Testis (tissue), 2 donors: ENCODE results near the gene ARL2BP.
"Not testable (repeated sequence)": the region's sequence is repeated elsewhere in the genome, so short reads cannot be mapped to it uniquely, and the experiment has no call there.

Experiments
- CTCF ChIP-seq, 3 experiments: fragments of 450-650 bp in 2 of 3; fragments of 200-600 bp in 1 of 3; sonication (generic) in 1 of 3; IDR thresholded peaks; one replicate each; pipeline ENCODE4 v1.5.1; 2016 to 2019; ENCODE audit warnings: antibody characterized with exemption in 3 of 3, mild to moderate bottlenecking in 2 of 3, moderate library complexity in 1 of 3
- POLR2A ChIP-seq: fragments of 450-650 bp; IDR thresholded peaks from one replicate; pipeline ENCODE4 v1.6.1; 2017; ENCODE audit warnings: antibody characterized with exemption, mild to moderate bottlenecking, moderate library complexity

DNA sequence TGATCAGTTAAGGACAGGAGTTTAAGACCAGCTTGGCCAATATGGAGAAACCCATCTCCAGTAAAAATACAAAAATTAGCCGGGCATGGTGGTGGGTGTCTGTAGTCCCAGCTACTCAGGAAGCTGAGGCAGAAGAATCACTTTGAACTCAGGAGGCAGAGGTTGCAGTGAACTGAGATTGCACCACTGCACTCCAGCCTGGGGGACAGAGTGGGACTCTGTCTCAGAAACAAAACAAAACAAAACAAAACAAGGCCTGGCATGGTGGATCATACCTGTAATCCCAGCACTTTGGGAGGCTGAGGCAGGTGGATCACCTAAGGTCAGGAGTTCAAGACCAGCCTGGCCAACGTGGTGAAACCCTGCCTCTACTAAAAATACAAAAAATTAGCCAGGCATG is 22.3 kb downstream of the ARL2BP start:
- TF ChIP-seq CTCF (IDR thresholded peaks at IDR 0.05); POLR2A: not testable (repeated sequence)
